GM21381 (cell line): ENCODE results near the gene SLC17A7.

ENCODE experiments used
- ATAC-seq: cut with Tn5 transposase; IDR thresholded peaks from one replicate; pipeline ENCODE4 v1.9.1; 2021; ENCODE audit warnings: mild to moderate bottlenecking, moderate library complexity; ENCODE audit not compliant: unreplicated experiment

The SLC17A7 gene

GRCh38 chr19:49411681-49412326, 29.5 kb downstream of the SLC17A7 start:
- ATAC-seq: no peak

GRCh38 chr19:49409441-49410029, 31.8 kb downstream of the SLC17A7 start:
- no peak for ATAC-seq

- ATAC-seq: no peak
These were observed 32.4 kb downstream of the SLC17A7 start for GRCh38 chr19:49408816-49409440.

GRCh38 chr19:49407482-49408015, 33.8 kb downstream of the SLC17A7 start:
- no peak for ATAC-seq

GRCh38 chr19:49407079-49407478, 34.2 kb downstream of the SLC17A7 start:
- ATAC-seq: no peak

- no peak for ATAC-seq
These were observed 37.7 kb downstream of the SLC17A7 start for GRCh38 chr19:49403404-49404187.

- no peak for ATAC-seq
These were observed 41.3 kb downstream of the SLC17A7 start for GRCh38 chr19:49400029-49400428.

- no peak for ATAC-seq
These were observed 42.4 kb downstream of the SLC17A7 start for GRCh38 chr19:49398931-49399330.

- ATAC-seq: no peak
These were observed 43.2 kb downstream of the SLC17A7 start for GRCh38 chr19:49398001-49398615.

- no peak for ATAC-seq
These were observed 44.4 kb downstream of the SLC17A7 start for GRCh38 chr19:49396738-49397505.

GRCh38 chr19:49395581-49396407, 45.5 kb downstream of the SLC17A7 start:
- no peak for ATAC-seq

- no peak for ATAC-seq
These were observed 47.4 kb downstream of the SLC17A7 start for GRCh38 chr19:49393881-49394280.

GRCh38 chr19:49391581-49392399, 49.5 kb downstream of the SLC17A7 start:
- no peak for ATAC-seq

- ATAC-seq: no peak
These were observed 50.4 kb downstream of the SLC17A7 start for GRCh38 chr19:49390929-49391359.

GRCh38 chr19:49390131-49390928, 51.0 kb downstream of the SLC17A7 start:
- no peak for ATAC-seq

- ATAC-seq: no peak
These were observed 51.9 kb downstream of the SLC17A7 start for GRCh38 chr19:49389406-49389805.

GRCh38 chr19:49387936-49388372, 53.4 kb downstream of the SLC17A7 start, which contains the start of gene KASH5:
Gene KASH5 (plus strand): TSS chr19:49388249. CDS start chr19:49390884, 2,635 bp downstream.
- peak; percentile 69 for ATAC-seq
